ENCODE results near the gene ANAPC2. TPM values are rescaled to one million over a fixed set of nuclear protein-coding genes. Genes with fewer than 3 reads are reported as not detected.

The ANAPC2 gene
- total RNA-seq, 1 experiment from 2014 or later: 46.0 TPM

DNA sequence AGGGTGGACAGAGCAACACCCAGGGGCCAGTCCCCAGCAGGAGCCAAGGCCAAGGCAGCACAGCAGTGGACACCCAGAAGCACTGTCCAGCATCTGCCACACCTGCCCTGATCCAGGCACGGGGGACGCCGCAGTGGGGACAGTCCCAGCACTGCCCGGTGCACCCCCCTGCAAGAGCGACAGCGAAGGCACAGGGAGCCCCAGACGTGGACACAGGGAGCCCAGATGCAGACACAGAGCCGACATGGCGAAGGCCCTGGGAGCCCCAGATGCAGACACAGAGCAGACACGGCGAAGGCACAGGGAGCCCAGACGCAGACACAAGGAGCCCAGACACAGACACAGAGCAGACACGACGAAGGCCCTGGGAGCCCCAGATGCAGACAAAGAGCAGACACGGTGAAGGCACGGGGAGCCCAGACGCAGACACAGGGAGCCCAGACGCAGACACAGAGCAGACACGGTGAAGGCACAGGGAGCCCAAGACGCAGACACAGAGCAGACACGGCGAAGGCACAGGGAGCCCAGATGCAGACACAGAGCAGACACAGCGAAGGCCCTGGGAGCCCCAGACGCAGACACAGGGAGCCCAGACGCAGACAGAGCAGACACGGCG lies 4.3 kb downstream of the ANAPC2 start:
- Histone ChIP-seq H3K36me3 (ENCODE audit: control insufficient read depth, insufficient read depth, low read length) (no peaks in the 10 kb centered on the region; the same call in 1 of the 2 replicates), H3K27ac (ENCODE audit: low read length) (no peak overlapping the region), H3K9me3 (ENCODE audit: control insufficient read depth, insufficient read depth, low read depth, low read length) (no peaks in the 10 kb centered on the region), H3K27me3 (ENCODE audit: control insufficient read depth, insufficient read depth, low read length) (no peaks in the 10 kb centered on the region), H3K4me3 (ENCODE audit: low read depth in 2 of 2, low read length in 2 of 2) (no peak overlapping the region), H3K4me1 (ENCODE audit: control insufficient read depth, insufficient read depth, low read length) (peaks cover 11% of the 10 kb centered on the region)
- BruUV-seq (replicated peaks): no TSS peak
- CTCF ChIA-PET: no interaction called here
- no peak for DNase-seq (ENCODE audit: low read depth, low spot score)
- POLR2A ChIA-PET: no interaction called here
- TF ChIP-seq, protein P1, sequence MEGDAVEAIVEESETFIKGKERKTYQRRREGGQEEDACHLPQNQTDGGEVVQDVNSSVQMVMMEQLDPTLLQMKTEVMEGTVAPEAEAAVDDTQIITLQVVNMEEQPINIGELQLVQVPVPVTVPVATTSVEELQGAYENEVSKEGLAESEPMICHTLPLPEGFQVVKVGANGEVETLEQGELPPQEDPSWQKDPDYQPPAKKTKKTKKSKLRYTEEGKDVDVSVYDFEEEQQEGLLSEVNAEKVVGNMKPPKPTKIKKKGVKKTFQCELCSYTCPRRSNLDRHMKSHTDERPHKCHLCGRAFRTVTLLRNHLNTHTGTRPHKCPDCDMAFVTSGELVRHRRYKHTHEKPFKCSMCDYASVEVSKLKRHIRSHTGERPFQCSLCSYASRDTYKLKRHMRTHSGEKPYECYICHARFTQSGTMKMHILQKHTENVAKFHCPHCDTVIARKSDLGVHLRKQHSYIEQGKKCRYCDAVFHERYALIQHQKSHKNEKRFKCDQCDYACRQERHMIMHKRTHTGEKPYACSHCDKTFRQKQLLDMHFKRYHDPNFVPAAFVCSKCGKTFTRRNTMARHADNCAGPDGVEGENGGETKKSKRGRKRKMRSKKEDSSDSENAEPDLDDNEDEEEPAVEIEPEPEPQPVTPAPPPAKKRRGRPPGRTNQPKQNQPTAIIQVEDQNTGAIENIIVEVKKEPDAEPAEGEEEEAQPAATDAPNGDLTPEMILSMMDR (IDR thresholded peaks at IDR 0.05): no peak
- no peak for TF ChIP-seq POLR2AphosphoS5 (IDR thresholded peaks at IDR 0.05; ENCODE audit: low read depth, low read length)
- TF ChIP-seq SIN3A (IDR thresholded peaks at IDR 0.05; ENCODE audit: borderline replicate concordance, insufficient read depth, low read depth, low read length): no peak
- TF ChIP-seq, protein P2, sequence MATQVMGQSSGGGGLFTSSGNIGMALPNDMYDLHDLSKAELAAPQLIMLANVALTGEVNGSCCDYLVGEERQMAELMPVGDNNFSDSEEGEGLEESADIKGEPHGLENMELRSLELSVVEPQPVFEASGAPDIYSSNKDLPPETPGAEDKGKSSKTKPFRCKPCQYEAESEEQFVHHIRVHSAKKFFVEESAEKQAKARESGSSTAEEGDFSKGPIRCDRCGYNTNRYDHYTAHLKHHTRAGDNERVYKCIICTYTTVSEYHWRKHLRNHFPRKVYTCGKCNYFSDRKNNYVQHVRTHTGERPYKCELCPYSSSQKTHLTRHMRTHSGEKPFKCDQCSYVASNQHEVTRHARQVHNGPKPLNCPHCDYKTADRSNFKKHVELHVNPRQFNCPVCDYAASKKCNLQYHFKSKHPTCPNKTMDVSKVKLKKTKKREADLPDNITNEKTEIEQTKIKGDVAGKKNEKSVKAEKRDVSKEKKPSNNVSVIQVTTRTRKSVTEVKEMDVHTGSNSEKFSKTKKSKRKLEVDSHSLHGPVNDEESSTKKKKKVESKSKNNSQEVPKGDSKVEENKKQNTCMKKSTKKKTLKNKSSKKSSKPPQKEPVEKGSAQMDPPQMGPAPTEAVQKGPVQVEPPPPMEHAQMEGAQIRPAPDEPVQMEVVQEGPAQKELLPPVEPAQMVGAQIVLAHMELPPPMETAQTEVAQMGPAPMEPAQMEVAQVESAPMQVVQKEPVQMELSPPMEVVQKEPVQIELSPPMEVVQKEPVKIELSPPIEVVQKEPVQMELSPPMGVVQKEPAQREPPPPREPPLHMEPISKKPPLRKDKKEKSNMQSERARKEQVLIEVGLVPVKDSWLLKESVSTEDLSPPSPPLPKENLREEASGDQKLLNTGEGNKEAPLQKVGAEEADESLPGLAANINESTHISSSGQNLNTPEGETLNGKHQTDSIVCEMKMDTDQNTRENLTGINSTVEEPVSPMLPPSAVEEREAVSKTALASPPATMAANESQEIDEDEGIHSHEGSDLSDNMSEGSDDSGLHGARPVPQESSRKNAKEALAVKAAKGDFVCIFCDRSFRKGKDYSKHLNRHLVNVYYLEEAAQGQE (IDR thresholded peaks at IDR 0.05; ENCODE audit: insufficient read depth in 1 of 2, low read depth in 2 of 2, low read length in 1 of 2): no peak
- TF ChIP-seq TCF7L2 (IDR thresholded peaks at IDR 0.05; ENCODE audit: low read depth, low read length): no peak
- ATAC-seq: no peak
- in situ Hi-C loops (cut with HindIII; ENCODE audit: low pct_unique_long_range_greater_than_20kb, low sequenced_read_pairs): no loop called here
- intact Hi-C loops (cut with micrococcal nuclease; ENCODE audit: unreplicated experiment): no loop called here

DNA sequence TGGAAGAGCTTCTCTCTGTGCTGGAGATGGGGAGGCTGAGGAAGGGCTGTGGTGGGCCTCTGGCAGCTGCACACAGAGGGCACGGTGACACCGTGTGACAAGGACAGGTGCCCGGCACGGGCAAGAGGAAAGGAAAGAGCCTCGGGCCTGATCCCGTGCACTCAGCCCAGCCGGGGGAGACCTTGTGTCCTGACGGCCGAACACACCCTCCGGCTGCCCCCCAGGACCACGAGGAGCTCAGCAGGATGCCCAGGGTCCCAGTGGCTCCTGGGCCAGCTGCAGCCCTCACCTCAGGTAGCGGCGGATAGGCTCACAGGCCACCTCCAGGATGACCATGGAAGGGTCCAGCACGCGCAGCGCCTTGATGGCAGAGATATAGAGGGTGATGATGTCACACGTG lies 5.5 kb downstream of the ANAPC2 start:
- in situ Hi-C loops (cut with HindIII; ENCODE audit: low pct_unique_long_range_greater_than_20kb, low sequenced_read_pairs) (no loop called here), intact Hi-C loops (cut with micrococcal nuclease; ENCODE audit: unreplicated experiment) (no loop called here)
- H3K27ac ChIP-seq (ENCODE audit: low read length): no peak overlapping the region
- POLR2A ChIA-PET: no interaction called here
- no peak for ATAC-seq
- H3K27me3 ChIP-seq (ENCODE audit: control insufficient read depth, insufficient read depth, low read length): no peaks in the 10 kb centered on the region
- no peak overlapping the region for H3K4me3 ChIP-seq (ENCODE audit: low read depth in 2 of 2, low read length in 2 of 2)
- H3K4me1 ChIP-seq (ENCODE audit: control insufficient read depth, insufficient read depth, low read length): peaks cover 11% of the 10 kb centered on the region
- CTCF ChIA-PET: no interaction called here
- BruUV-seq (replicated peaks): no TSS peak
- no peaks in the 10 kb centered on the region; the same call in 1 of the 2 replicates for H3K36me3 ChIP-seq (ENCODE audit: control insufficient read depth, insufficient read depth, low read length)
- TF ChIP-seq TCF7L2 (IDR thresholded peaks at IDR 0.05; ENCODE audit: low read depth, low read length): no peak
- TF ChIP-seq, protein P2 (IDR thresholded peaks at IDR 0.05; ENCODE audit: insufficient read depth in 1 of 2, low read depth in 2 of 2, low read length in 1 of 2): no peak
- no peak for TF ChIP-seq POLR2AphosphoS5 (IDR thresholded peaks at IDR 0.05; ENCODE audit: low read depth, low read length)
- TF ChIP-seq, protein P1 (IDR thresholded peaks at IDR 0.05): no peak
- TF ChIP-seq SIN3A (IDR thresholded peaks at IDR 0.05; ENCODE audit: borderline replicate concordance, insufficient read depth, low read depth, low read length): no peak
- no peaks in the 10 kb centered on the region for H3K9me3 ChIP-seq (ENCODE audit: control insufficient read depth, insufficient read depth, low read depth, low read length)
- no peak for DNase-seq (ENCODE audit: low read depth, low spot score)

All from Panc1 (cell line).